Natural killer cell (primary cell): Measurements from ENCODE around the gene CUX1. TPM values are rescaled to one million over a fixed set of nuclear protein-coding genes. Genes with fewer than 3 reads are reported as not detected.

ENCODE experiments used
- ATAC-seq, 3 donors: fragments of 150-1000 bp in 2 of 3; fragments of 200-7000 bp in 1 of 3; cut with Tn5 transposase; 1 replicate in 1 of 3; 2 replicates in 2 of 3; pipeline ENCODE4 v1.10.0; 2021; ENCODE audit warnings: mild to moderate bottlenecking in 2 of 3, moderate library complexity in 2 of 3
- DNase-seq, 2 donors: peaks; one replicate each; pipeline versions ENCODE4 v3.0.0 to v3.0.0-alpha.2; 2013 to 2021; ENCODE audit warnings: mixed read lengths in 1 of 2
- H3K27ac ChIP-seq: one replicate; pipeline ENCODE4 v1.5.1; 2013; ENCODE audit warnings: mild to moderate bottlenecking, low read length
- H3K27me3 ChIP-seq: one replicate; pipeline ENCODE4 v1.6.1; 2013; ENCODE audit warnings: low read length; ENCODE audit not compliant: control insufficient read depth, insufficient read depth
- H3K36me3 ChIP-seq: one replicate; pipeline ENCODE4 v1.6.1; 2013; ENCODE audit warnings: low read length; ENCODE audit not compliant: control insufficient read depth, insufficient read depth
- H3K4me1 ChIP-seq: one replicate; pipeline ENCODE4 v1.6.1; 2013; ENCODE audit warnings: low read length; ENCODE audit not compliant: control insufficient read depth, insufficient read depth
- H3K4me3 ChIP-seq: one replicate; pipeline ENCODE4 v1.5.1; 2013; ENCODE audit warnings: low read length
- H3K9me3 ChIP-seq: one replicate; pipeline ENCODE4 v1.6.1; 2013; ENCODE audit warnings: low read length; ENCODE audit not compliant: control insufficient read depth, insufficient read depth
- H3K27ac Mint-ChIP-seq, 2 donors: one replicate each; pipeline ENCODE4 v1.8.0; 2022; ENCODE audit warnings: mild to moderate bottlenecking in 2 of 2, mixed read lengths in 2 of 2, moderate library complexity in 1 of 2
- H3K27me3 Mint-ChIP-seq, 2 donors: one replicate each; pipeline ENCODE4 v1.8.0; 2022; ENCODE audit warnings: low read depth in 2 of 2, mixed read lengths in 2 of 2
- H3K36me3 Mint-ChIP-seq: one replicate; pipeline ENCODE4 v1.8.0; 2022; ENCODE audit warnings: mixed read lengths
- H3K4me1 Mint-ChIP-seq, 2 donors: one replicate each; pipeline ENCODE4 v1.8.0; 2022; ENCODE audit warnings: mixed read lengths in 2 of 2
- H3K4me3 Mint-ChIP-seq: one replicate; pipeline ENCODE4 v1.8.0; 2022; ENCODE audit warnings: mild to moderate bottlenecking, moderate library complexity, mixed read lengths
- H3K9me3 Mint-ChIP-seq, 2 donors: one replicate each; pipeline ENCODE4 v1.8.0; 2022; ENCODE audit warnings: mixed read lengths in 2 of 2
- WGBS: methylation state at CpG from one replicate; pipeline ENCODE4 v1.1.7; 2013; ENCODE audit warnings: missing lambda C conversion rate; ENCODE audit not compliant: insufficient coverage; 5-methylcytosine and 5-hydroxymethylcytosine counted together
- intact Hi-C: fragments of 100-400 bp; cut with micrococcal nuclease; formaldehyde crosslinking; loops from one replicate; pipeline ENCODE4 v1.14.2; 2022
- total RNA-seq, 4 donors: library from RNA; stranded (reverse); fragments of 120-200 nt in 1 of 4; gene quantifications; one replicate each; pipeline versions ENCODE4 v1.2.3 to v1.2.4, GENCODE V29; 2013 to 2022
- TF ChIP-seq, protein P1 (sequence below): fragments of 200-600 bp; IDR thresholded peaks from one replicate; pipeline ENCODE4 v1.8.0; 2022; ENCODE audit warnings: antibody characterized with exemption

Gene CUX1
- total RNA-seq, 3 donors from 2014 or later (not counting 1 experiment from before 2014, with no cell fraction given), result 59.8 to 77.4 (median 73.6) TPM

DNA sequence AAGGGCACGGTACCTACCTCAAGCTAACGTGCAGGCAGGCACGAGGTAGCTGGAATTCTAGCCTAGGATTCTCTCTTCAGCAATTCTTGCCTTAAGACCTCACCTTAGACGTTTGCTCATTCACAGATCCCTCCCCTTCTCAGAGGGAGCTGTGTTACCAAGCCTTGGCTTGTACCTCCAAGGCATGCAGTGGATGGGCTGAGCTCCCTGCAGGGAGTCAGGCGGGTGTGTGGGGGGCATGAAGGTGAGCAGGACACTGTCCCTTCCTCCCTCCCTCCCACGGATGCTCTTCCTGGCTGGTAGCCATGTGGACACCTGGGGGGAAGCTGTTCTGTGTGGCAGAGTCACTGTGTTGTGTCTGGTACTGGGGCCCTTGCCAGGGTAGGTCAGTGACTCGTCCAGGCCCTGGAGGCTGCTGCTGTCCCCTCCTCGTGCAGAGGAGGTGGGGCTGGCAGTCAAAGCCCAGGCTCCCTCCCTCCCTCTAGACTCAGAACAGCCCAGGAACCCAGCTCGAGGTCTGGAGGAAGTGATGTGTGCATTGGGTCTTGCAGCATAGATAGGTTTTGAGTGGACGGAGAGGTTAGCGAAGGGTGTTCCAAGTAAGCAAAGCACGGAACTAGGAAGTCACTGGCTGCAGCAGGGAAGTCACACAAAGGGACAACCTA, 247.1 kb downstream of the CUX1 start:
- H3K9me3 Mint-ChIP-seq, result no peaks in the 10 kb centered on the region
- intact Hi-C loops, result no loop called here
- peaks cover 20% of the 10 kb centered on the region for H3K4me1 ChIP-seq
- H3K9me3 ChIP-seq, result no peaks in the 10 kb centered on the region
- no peaks in the 10 kb centered on the region for H3K27me3 ChIP-seq
- no peaks in the 10 kb centered on the region for H3K27me3 Mint-ChIP-seq
- ATAC-seq, result peak; percentile 39 to 68 (median 53)
- no peak overlapping the region for H3K4me3 Mint-ChIP-seq
- WGBS, result 61% methylated on average over 8 of the region's 12 CpGs
- TF ChIP-seq, protein P1, sequence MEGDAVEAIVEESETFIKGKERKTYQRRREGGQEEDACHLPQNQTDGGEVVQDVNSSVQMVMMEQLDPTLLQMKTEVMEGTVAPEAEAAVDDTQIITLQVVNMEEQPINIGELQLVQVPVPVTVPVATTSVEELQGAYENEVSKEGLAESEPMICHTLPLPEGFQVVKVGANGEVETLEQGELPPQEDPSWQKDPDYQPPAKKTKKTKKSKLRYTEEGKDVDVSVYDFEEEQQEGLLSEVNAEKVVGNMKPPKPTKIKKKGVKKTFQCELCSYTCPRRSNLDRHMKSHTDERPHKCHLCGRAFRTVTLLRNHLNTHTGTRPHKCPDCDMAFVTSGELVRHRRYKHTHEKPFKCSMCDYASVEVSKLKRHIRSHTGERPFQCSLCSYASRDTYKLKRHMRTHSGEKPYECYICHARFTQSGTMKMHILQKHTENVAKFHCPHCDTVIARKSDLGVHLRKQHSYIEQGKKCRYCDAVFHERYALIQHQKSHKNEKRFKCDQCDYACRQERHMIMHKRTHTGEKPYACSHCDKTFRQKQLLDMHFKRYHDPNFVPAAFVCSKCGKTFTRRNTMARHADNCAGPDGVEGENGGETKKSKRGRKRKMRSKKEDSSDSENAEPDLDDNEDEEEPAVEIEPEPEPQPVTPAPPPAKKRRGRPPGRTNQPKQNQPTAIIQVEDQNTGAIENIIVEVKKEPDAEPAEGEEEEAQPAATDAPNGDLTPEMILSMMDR, result no peak
- H3K27ac ChIP-seq, result no peak overlapping the region
- no peaks in the 10 kb centered on the region for H3K36me3 Mint-ChIP-seq
- H3K36me3 ChIP-seq, result no peaks in the 10 kb centered on the region
- H3K4me3 ChIP-seq, result no peak overlapping the region
- peak overlapping the region in 1 of 2 donors; percentile 52 for H3K27ac Mint-ChIP-seq
- peak in 1 of 2 donors; percentile 12 for DNase-seq
- peaks cover 11 to 20% of the 10 kb centered on the region in 2 donors for H3K4me1 Mint-ChIP-seq

DNA sequence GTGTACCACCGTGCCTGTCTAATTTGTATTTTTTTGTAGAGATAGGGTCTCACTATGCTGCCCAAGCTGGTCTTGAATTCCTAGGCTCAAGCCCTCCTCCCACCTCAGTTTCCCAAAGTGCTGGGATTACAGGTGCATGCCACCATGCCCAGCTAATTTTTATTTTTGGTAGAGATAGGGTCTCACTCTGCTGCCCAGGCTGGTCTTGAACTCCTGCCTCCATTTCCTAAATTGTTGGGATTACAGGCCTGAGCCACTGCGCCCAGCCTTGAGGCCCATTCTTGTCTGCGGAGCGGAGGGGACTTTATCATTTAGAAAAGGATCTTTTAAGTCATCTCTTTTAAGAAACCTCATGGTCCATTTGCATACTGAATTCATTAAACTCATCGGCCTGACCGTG, 247.8 kb downstream of the CUX1 start:
- 92% methylated on average over 6 of the region's 6 CpGs for WGBS
- no peak overlapping the region for H3K4me3 Mint-ChIP-seq
- no peaks in the 10 kb centered on the region for H3K27me3 ChIP-seq
- ATAC-seq, result no peak
- H3K36me3 Mint-ChIP-seq, result no peaks in the 10 kb centered on the region
- no peaks in the 10 kb centered on the region for H3K27me3 Mint-ChIP-seq
- intact Hi-C loops, result no loop called here
- peaks cover 3% of the 10 kb centered on the region for H3K36me3 ChIP-seq
- no peak overlapping the region for H3K27ac Mint-ChIP-seq
- H3K4me1 Mint-ChIP-seq, result peaks cover 11 to 20% of the 10 kb centered on the region in 2 donors
- TF ChIP-seq, protein P1, result no peak
- H3K9me3 Mint-ChIP-seq, result no peaks in the 10 kb centered on the region
- no peak overlapping the region for H3K27ac ChIP-seq
- peaks cover 20% of the 10 kb centered on the region for H3K4me1 ChIP-seq
- DNase-seq, result no peak
- no peak overlapping the region for H3K4me3 ChIP-seq
- H3K9me3 ChIP-seq, result no peaks in the 10 kb centered on the region

DNA sequence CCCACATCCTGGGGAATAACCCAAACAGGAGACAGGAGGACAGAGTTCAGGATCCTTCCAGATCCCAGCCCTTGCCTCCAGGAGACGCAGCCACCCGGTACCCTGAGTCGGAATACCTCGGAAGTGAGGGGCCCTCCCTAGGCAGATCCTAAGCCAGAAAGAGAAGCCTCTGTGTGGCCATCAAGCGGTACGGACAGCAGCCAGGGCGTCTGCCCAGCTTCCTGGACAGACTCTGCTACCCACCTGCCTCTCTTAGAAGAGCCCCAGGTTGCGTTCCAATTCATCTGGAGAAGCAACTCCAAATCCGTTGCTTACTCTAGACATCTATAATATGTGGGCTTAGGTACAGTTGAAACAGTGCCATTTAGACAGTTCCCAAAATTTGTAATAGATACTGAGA, 249.1 kb downstream of the CUX1 start:
- TF ChIP-seq, protein P1, result no peak
- Mint-ChIP-seq H3K4me1 (peaks cover 11 to 17% of the 10 kb centered on the region in 2 donors), H3K4me3 (no peak overlapping the region), H3K27me3 (no peaks in the 10 kb centered on the region), H3K36me3 (peaks cover 1% of the 10 kb centered on the region), H3K9me3 (no peaks in the 10 kb centered on the region), H3K27ac (no peak overlapping the region)
- Histone ChIP-seq H3K27ac (no peak overlapping the region), H3K9me3 (peaks cover 5% of the 10 kb centered on the region), H3K36me3 (peaks cover 7% of the 10 kb centered on the region), H3K4me1 (peaks cover 17% of the 10 kb centered on the region), H3K27me3 (no peaks in the 10 kb centered on the region), H3K4me3 (no peak overlapping the region)
- ATAC-seq (no peak), DNase-seq (no peak)
- intact Hi-C loops, result no loop called here
- WGBS, result 93% methylated on average over 7 of the region's 9 CpGs

DNA sequence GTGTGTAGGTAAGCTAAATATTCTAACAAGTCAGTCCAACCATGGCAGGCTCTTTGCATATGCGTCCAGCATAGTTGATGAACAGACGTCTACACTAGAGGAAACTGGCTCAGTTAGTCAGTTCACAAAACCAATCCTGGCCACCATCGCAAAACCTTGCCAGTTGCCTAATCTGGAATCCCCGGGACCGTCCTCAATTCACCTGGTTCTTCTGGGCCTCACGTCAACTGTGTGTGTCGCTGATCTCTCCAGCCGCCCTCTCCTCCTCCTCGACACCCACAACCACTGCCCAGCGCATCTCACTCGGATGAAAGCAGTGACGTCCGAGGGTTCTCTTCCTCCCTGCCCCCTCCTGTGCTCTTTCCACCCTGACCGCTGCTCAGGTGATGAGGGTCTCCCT, 251.4 kb downstream of the CUX1 start:
- peaks cover 7% of the 10 kb centered on the region for H3K9me3 ChIP-seq
- peaks cover 7% of the 10 kb centered on the region for H3K4me1 ChIP-seq
- DNase-seq (no peak), ATAC-seq (no peak)
- no peak overlapping the region for H3K27ac Mint-ChIP-seq
- intact Hi-C loops, result no loop called here
- peaks cover 4 to 7% of the 10 kb centered on the region in 2 donors for H3K4me1 Mint-ChIP-seq
- H3K36me3 ChIP-seq, result peaks cover 16% of the 10 kb centered on the region
- no peak overlapping the region for H3K4me3 Mint-ChIP-seq
- no peaks in the 10 kb centered on the region for H3K27me3 ChIP-seq
- TF ChIP-seq, protein P1, result no peak
- H3K9me3 Mint-ChIP-seq, result peaks cover 0 to 2% of the 10 kb centered on the region in 2 donors
- H3K36me3 Mint-ChIP-seq, result peaks cover 9% of the 10 kb centered on the region
- H3K27ac ChIP-seq, result no peak overlapping the region
- H3K4me3 ChIP-seq, result no peak overlapping the region
- H3K27me3 Mint-ChIP-seq, result no peaks in the 10 kb centered on the region
- WGBS, result 86% methylated on average over 14 of the region's 14 CpGs
